ENCODE data around the gene TANGO6. TPM values are rescaled to one million over a fixed set of nuclear protein-coding genes. Genes with fewer than 3 reads are reported as not detected.
A peak's percentile ranks its signal among the peaks of the same experiment; 100 is the strongest.

Gene TANGO6
- total and polyA plus RNA-seq, 10 of the 15 experiments (the other 5 are each of a cell fraction or from before 2014, with no cell fraction given), result 1.1 to 20.6 (median 11.0) TPM

DNA sequence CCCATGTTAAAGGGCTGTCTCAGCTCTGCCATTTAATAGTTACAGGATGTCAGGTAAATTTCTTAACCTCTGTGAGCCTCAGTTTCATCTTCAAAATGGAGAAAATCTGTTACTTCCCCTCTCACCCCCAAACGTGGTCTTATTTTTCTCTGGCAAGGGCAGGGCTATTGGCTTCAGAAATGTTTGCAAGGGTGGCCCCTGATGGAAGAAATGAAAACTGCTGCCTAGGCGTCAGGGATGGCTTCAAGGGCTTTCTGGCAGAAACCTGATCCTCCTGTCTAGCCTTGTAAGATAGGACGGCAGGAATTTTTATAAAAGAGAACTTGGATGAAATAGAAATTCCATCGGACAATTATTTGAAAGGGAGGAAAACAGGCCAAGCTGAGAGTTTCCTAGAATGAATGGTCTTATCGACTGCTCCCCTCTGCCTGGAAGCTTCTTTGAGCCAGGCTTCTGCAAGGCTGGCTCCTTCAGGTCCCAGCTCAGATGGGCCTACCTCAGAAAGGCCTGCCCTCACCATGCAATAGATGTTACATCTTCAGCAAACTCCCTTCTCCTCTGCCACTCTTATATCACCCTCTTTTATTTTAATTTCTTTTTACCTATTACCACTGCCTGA lies 43.0 kb upstream of the TANGO6 start (continued):
- no peak for TF ChIP-seq SREBF1 (IDR thresholded peaks at IDR 0.05; ENCODE audit: low read length)
- no peak for TF ChIP-seq BMI1 (IDR thresholded peaks at IDR 0.05; ENCODE audit: borderline replicate concordance)
- no peak for TF ChIP-seq YBX1 (IDR thresholded peaks at IDR 0.05)
- TF ChIP-seq, protein P1, sequence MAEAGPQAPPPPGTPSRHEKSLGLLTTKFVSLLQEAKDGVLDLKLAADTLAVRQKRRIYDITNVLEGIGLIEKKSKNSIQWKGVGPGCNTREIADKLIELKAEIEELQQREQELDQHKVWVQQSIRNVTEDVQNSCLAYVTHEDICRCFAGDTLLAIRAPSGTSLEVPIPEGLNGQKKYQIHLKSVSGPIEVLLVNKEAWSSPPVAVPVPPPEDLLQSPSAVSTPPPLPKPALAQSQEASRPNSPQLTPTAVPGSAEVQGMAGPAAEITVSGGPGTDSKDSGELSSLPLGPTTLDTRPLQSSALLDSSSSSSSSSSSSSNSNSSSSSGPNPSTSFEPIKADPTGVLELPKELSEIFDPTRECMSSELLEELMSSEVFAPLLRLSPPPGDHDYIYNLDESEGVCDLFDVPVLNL (IDR thresholded peaks at IDR 0.05; ENCODE audit: low read depth, low read length), result no peak
- no peak for TF ChIP-seq SMAD5 (IDR thresholded peaks at IDR 0.05; ENCODE audit: low read depth)
- no peak for TF ChIP-seq KAT2A (conservative IDR thresholded peaks at IDR 0.05; ENCODE audit: control insufficient read depth, low read depth, low read length)
- TF ChIP-seq ZSCAN29 (IDR thresholded peaks at IDR 0.05), result no peak
- TF ChIP-seq TCF3 (IDR thresholded peaks at IDR 0.05; ENCODE audit: borderline replicate concordance, insufficient read depth, low read depth, low read length), result no peak
- peak; percentile 98 for TF ChIP-seq SMC3 (IDR thresholded peaks at IDR 0.05; ENCODE audit: borderline replicate concordance, low read length)
- TF ChIP-seq BCL11A (IDR thresholded peaks at IDR 0.05; ENCODE audit: low read depth, low read length), result no peak
- no peak for TF ChIP-seq DPF2 (IDR thresholded peaks at IDR 0.05)
- TF ChIP-seq SP1 (IDR thresholded peaks at IDR 0.05; ENCODE audit: low read depth, low read length), result no peak
- no peak for TF ChIP-seq HCFC1 (IDR thresholded peaks at IDR 0.05; ENCODE audit: low read length)
- no peak for TF ChIP-seq SIX5 (IDR thresholded peaks at IDR 0.05; ENCODE audit: low read depth, low read length, severe bottlenecking)
- TF ChIP-seq, protein P2, sequence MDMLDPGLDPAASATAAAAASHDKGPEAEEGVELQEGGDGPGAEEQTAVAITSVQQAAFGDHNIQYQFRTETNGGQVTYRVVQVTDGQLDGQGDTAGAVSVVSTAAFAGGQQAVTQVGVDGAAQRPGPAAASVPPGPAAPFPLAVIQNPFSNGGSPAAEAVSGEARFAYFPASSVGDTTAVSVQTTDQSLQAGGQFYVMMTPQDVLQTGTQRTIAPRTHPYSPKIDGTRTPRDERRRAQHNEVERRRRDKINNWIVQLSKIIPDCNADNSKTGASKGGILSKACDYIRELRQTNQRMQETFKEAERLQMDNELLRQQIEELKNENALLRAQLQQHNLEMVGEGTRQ (IDR thresholded peaks at IDR 0.05; ENCODE audit: borderline replicate concordance, low read depth, low read length), result no peak
- TF ChIP-seq JUNB (IDR thresholded peaks at IDR 0.05), result no peak
- no peak for TF ChIP-seq BHLHE40 (IDR thresholded peaks at IDR 0.05; ENCODE audit: borderline replicate concordance in 1 of 2, low read depth in 2 of 2, low read length in 1 of 2)
- no peak for TF ChIP-seq BACH1 (IDR thresholded peaks at IDR 0.05; ENCODE audit: borderline replicate concordance)
- TF ChIP-seq ZZZ3 (IDR thresholded peaks at IDR 0.05; ENCODE audit: control insufficient read depth, insufficient read length, low read depth), result no peak
- TF ChIP-seq CEBPB (IDR thresholded peaks at IDR 0.05; ENCODE audit: borderline replicate concordance in 1 of 2, low read depth in 2 of 2, low read length in 2 of 2), result no peak
- TF ChIP-seq FOXK2 (IDR thresholded peaks at IDR 0.05), result no peak
- TF ChIP-seq MYB (IDR thresholded peaks at IDR 0.05; ENCODE audit: borderline replicate concordance, low read depth, low read length), result no peak
- TF ChIP-seq PML (IDR thresholded peaks at IDR 0.05; ENCODE audit: low read length), result no peak
- no peak for TF ChIP-seq RELA (IDR thresholded peaks at IDR 0.05; ENCODE audit: borderline replicate concordance, partially characterized antibody)
- no peak for TF ChIP-seq STAT3 (IDR thresholded peaks at IDR 0.05; ENCODE audit: low read depth, low read length)
- TF ChIP-seq, protein P3, sequence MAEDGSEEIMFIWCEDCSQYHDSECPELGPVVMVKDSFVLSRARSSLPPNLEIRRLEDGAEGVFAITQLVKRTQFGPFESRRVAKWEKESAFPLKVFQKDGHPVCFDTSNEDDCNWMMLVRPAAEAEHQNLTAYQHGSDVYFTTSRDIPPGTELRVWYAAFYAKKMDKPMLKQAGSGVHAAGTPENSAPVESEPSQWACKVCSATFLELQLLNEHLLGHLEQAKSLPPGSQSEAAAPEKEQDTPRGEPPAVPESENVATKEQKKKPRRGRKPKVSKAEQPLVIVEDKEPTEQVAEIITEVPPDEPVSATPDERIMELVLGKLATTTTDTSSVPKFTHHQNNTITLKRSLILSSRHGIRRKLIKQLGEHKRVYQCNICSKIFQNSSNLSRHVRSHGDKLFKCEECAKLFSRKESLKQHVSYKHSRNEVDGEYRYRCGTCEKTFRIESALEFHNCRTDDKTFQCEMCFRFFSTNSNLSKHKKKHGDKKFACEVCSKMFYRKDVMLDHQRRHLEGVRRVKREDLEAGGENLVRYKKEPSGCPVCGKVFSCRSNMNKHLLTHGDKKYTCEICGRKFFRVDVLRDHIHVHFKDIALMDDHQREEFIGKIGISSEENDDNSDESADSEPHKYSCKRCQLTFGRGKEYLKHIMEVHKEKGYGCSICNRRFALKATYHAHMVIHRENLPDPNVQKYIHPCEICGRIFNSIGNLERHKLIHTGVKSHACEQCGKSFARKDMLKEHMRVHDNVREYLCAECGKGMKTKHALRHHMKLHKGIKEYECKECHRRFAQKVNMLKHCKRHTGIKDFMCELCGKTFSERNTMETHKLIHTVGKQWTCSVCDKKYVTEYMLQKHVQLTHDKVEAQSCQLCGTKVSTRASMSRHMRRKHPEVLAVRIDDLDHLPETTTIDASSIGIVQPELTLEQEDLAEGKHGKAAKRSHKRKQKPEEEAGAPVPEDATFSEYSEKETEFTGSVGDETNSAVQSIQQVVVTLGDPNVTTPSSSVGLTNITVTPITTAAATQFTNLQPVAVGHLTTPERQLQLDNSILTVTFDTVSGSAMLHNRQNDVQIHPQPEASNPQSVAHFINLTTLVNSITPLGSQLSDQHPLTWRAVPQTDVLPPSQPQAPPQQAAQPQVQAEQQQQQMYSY (CRISPR knock-in tag; IDR thresholded peaks at IDR 0.05), result no peak
- TF ChIP-seq NRF1 (conservative IDR thresholded peaks at IDR 0.05; ENCODE audit: low read depth, low read length), result no peak
- no peak for TF ChIP-seq GATAD2B (conservative IDR thresholded peaks at IDR 0.05; ENCODE audit: low read depth)
- TF ChIP-seq EP300 (IDR thresholded peaks at IDR 0.05; ENCODE audit: borderline replicate concordance in 1 of 2, control insufficient read depth in 1 of 2, low read depth in 2 of 2, low read length in 2 of 2), result no peak
